M059J (cell line): Measurements from ENCODE around the gene IQCM. TPM values are rescaled to one million over a fixed set of nuclear protein-coding genes. Genes with fewer than 3 reads are reported as not detected.
"Not testable (repeated sequence)": the region's sequence is repeated elsewhere in the genome, so short reads cannot be mapped to it uniquely, and the experiment has no call there.

Source experiments
- DNase-seq: peaks from one replicate; pipeline ENCODE4 v3.0.0-alpha.2; 2012; ENCODE audit warnings: low read depth
- total RNA-seq: library from RNA; depleted of rRNA; stranded (reverse); fragments of >200 nt; shearing (Covaris generic); gene quantifications from 2 replicates; pipeline ENCODE4 v1.2.3, GENCODE V29; 2014

IQCM gene
- total RNA-seq, 1 experiment from 2014 or later: not detected

GRCh38 chr4:149468669-149469068, 347.0 kb downstream of the IQCM start:
- DNase-seq: not testable (repeated sequence)

DNA sequence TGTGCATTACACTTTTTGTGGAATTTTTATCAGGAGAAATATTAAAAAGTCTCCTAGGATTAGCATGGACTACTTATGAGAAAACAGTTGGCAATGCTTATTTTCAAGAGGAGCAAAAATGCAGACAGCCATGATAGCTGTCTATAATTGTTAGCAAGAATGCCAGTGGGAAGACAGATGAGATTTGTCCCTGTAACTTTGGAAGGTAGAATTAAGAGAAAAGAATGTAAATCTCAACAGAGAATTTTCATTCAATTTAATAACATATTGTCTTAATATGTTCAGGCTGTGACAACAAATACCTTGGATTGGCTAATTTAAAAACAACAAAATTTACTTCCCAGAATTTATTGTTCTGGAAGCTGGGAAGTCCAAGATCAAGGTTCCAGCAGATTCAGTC, 349.2 kb downstream of the IQCM start:
- DNase-seq: no peak

DNA sequence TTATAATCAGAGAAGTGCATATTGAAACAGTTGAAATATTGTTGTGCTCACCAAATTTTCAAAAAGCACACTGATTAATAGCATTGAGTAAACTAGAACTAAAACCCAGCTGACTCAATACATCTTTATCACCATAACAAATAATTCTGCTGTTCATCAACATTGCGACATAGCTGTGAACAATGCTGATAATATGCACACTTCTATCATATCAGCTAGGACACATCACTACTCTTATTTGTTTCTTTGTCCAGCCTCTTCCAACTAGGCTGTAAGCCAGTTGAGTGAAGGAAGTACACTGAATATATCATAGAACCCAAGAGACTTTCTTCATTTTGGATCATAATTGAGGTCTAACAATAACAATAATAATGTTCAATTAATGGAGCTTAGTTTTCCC, 349.7 kb downstream of the IQCM start:
- peak; percentile 41 for DNase-seq

GRCh38 chr4:149443537-149443936, 372.1 kb downstream of the IQCM start:
- no peak for DNase-seq

DNA sequence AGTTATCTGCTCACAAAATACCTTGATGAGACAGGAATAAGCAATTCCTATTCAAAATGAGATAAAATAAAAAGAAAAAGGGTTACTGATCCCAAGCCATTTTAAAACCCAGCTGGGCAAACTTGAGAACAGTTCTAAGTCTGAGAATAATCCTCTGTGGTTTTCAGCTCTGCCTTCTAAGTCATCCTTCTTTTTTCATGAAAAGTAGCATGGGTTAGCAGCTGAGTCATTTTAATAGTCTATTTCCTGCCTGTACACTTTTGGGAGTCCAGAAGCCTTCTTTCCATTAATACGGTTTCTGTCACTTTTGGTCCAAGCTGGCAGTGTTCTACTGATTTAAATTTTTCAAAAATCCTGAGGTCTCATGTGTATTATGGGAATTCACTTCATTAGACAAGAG, 374.3 kb downstream of the IQCM start:
- DNase-seq: peak; percentile 73

- no peak for DNase-seq
Measured at GRCh38 chr4:149426461-149426860, 389.2 kb downstream of the IQCM start.

DNA sequence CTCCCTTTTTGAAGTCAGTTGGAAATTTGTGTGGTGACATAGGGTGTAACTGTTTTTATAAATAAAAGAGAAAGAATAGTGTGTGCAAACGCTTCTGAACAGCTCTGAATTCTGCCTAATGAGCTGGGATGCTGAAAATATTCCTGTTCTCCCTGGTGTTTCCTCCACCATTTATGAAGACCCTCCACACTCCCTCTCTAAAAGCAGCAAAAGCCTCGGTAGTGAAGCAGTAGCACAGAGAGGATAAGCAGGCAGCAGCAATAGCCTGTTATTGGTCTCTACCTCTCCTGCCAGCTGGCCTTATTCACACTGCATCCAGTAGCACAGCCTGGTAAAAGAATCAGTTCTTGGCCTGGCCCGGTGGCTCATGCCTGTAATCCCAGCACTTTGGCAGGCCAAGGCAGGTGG, 406.1 kb downstream of the IQCM start:
- DNase-seq: peak; percentile 34

GRCh38 chr4:149409146-149409545, 406.5 kb downstream of the IQCM start:
- peak; percentile 92 for DNase-seq

DNA sequence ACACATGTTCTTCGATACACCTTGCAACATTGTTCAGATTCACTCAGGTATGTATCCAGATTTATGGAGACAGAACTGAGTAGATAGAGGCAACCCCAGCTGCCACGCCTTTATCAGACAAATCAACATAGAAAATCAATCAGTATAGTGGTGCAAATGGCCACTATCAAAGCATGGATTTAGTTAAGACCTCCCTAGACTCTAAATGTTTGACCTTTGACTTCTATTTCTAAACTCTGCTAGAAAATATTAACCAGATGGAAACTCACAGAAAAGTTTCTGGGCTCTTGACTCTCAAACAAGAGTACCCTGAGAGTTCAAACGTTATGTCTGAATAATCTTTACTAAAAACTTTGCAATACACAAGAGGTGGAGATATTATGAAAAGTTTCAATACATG, 411.5 kb downstream of the IQCM start:
- DNase-seq: no peak

DNA sequence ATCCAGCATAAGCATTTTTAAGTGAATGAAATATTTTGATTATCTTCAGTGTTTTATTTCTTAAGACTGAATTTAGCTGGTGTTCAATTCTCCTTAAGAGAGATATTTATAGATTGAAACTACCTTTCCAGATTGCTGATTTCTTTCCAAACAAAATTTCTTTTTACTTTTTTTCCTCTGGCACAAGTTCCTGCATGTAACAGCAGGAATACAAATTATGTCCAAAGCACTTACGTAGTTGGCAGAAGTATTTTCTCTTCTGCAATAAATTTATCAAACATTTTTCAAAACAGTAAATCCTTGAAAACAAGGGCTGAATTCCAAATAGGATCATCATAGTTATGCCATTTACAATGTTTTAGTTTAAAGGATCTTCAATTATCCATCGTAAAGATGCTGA, 412.6 kb downstream of the IQCM start:
- no peak for DNase-seq

DNA sequence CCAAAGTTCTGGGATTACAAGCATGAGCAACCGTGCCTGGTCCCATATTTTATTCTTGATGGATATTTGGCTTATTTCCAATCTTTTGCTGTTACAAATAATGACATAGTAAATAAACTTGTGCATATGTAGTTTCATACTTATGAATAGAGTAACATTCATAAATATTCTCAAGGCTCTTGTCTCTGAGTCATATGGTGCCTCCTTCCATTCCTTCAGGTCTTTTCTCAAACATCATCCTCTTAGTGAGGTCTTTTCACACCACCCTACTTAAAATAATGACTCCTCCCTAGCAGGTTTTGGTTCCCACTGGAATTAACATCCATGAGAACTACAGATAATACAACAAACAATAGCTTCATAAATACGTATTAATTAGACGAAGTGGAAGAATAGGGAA, 416.6 kb downstream of the IQCM start:
- DNase-seq: no peak

DNA sequence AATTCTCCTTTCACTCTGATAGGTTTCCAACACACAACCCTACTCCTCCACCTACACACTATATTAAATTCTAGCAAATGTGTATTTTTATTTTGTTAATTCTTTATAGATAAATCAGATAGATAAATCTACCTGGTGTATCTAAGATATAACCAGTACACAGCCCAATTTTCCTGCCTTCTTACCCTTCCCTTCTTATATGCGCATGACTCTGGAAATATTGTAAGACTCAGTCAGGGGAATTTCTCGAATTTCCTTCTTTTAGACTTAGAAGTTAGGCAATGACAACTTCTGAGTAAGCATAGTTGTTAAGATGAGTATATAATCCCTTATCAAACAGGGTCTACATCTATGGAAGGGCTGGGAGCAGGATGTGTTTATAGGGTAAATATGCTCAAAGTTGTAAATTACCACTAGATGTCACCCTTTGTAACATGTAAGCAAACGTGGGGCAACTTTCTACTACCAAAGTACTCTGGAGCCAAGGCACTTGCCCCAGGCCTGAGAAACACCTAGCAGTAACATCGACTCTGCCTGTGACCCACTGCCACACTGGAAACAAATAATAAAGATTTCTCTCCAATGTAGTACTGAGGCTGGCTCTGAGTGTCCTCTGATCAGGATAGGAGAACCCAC, 444.7 kb downstream of the IQCM start:
- peak; percentile 61 for DNase-seq

- peak; percentile 7 for DNase-seq
Measured at GRCh38 chr4:149370002-149370401, 445.6 kb downstream of the IQCM start.

DNA sequence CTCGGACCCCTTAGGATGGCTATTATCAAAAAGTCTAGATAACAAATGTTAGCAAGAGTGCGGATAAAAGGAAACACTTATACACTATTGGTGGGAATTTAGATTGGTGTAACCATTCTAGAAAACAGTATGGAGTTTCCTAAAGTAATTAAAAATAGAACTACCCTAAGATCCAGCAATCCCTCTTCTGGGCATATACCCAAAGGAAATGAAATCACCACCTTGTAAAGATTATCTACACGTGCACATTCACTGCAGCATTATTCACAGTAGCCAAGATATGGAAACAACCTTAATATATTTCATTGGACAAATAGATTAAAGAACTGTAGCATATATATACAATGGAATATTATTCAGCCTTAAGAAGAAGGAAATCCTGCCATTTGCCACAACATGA, 462.4 kb downstream of the IQCM start:
- DNase-seq: peak; percentile 15

- no peak for DNase-seq
Measured at GRCh38 chr4:149349541-149349940, 466.1 kb downstream of the IQCM start.

DNA sequence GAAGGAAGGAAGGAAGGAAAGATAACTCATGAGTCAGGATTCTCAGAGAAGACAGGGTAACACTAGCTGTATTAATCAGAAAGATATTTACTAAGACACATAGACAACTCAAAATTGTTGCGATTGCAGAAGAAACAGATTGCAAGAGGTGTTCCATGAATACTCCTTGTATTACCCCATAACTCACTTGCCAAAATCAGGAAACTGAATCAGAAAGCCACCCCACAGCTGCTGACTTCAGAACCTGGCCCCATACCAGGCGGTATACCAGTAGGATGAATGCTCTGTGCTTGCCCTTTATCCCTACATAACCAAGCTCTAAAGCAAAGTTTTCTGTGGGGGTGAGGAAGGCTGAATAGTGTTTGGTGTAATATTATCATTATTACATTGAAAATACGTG, 468.5 kb downstream of the IQCM start:
- no peak for DNase-seq

- no peak for DNase-seq
Measured at GRCh38 chr4:149345424-149345823, 470.2 kb downstream of the IQCM start.

- DNase-seq: peak; percentile 46
Measured at GRCh38 chr4:149344436-149344835, 471.2 kb downstream of the IQCM start.

DNA sequence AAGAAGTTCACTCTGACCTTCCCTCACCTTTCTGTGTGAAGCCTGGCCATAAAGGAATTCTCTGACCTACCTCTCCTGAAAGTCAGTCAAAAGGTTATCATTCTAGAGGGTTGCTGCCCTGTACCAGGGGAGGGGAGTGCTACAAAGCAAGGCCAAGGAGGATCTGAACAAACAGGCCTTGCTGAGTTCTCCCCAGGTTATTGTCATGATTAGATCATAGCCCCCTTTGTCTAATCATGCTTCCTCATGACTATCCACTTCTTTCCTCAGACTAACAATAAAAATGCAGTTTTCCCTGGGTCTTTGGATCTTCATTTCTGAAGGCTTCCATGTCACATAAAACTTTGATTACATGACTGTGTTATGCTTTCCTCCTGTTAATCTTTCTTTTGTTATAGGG, 472.0 kb downstream of the IQCM start:
- no peak for DNase-seq

GRCh38 chr4:149341117-149341516, 474.5 kb downstream of the IQCM start:
- DNase-seq: not testable (repeated sequence)

DNA sequence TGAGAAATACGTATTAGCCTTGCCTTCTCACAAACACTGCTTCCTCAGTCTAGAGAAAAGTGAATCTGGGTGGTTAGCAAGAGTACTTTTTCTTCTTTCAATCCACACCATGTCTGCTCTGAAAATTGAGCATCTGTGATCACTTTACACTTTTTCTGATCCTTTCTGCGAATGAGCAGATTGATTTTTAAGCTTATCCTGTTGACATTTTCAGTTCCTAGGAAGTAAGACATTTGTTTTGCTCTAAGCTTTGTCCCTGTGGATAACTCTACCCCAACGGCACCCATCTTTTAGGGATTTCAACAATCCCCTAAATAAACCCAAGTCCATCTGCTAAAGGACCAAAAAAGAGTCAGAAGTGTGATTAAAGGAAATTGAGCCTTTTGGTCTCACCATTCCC, 487.5 kb downstream of the IQCM start:
- no peak for DNase-seq

DNA sequence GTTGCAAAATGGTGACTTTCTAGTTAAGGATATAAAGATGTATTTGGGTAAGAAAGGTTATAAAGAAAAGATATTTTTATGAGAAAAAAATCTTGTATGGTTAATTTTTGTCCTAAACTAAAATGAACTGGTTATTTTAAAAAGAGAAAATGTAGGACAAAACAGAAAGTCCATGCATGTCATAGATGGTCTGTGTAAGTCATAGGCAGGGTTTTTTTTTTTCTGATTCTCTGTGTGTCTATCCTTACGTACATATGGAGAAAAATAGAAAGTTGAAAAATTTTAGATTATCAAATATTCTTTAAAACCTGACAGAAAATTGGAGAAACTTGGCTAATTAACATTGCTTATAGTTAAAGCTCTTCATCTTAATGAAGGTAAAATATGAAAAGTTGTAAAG, 493.4 kb downstream of the IQCM start:
- DNase-seq: no peak

DNA sequence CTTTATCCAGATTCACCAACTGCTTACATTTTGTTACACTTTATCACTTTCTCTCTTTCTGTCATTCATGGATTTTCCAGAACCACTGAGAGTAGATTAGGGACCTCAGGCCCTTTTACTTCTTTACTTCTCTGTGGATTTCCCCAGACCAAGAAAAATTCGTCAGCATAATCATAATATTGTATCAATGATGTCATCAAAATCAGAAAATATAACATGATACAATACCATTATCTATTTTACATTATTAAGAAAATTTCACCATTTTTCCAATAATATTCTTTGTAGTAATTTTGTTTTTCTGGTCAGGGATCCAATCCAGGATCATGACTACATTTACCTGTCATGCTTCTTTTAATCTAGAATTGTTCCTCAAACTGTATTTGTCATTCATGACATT, 494.2 kb downstream of the IQCM start:
- no peak for DNase-seq

DNA sequence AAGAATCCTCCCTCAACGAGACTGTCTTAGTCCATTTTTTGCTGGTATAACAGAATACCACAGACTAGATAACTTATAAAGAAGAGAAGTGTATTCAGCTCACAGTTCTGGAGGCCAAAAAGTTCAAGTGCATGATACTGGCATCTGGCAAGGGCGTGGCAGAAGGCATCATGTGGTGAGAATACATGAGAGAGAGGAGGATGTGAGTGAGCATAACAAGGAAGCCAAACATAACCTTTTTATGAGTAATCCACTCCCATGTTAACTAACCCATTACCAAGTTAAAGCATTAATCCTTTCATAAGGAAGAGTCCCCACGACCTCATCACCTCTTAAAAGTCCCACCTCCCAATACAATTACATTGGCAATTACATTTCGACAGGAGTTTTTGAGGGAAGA, 504.6 kb downstream of the IQCM start:
- DNase-seq: no peak
